H1 (cell line): Measurements from ENCODE around the gene KNOP1. TPM values are rescaled to one million over a fixed set of nuclear protein-coding genes. Genes with fewer than 3 reads are reported as not detected.

Experiments
- CTCF ChIA-PET: fragments of 300-600 bp; sonication (Branson Sonifier 250); formaldehyde crosslinking; loops from one replicate; lab custom pipeline; 2021; ENCODE audit not compliant: partially characterized antibody; lab: Charles Lee
- POLR2A ChIA-PET: fragments of 300-600 bp; sonication (Branson Sonifier 250); formaldehyde crosslinking; loops from one replicate; lab custom pipeline; 2021; ENCODE audit warnings: inconsistent platforms; ENCODE audit not compliant: partially characterized antibody; lab: Charles Lee
- DNase-seq, 2 experiments: peaks; one replicate each; pipeline versions ENCODE4 v3.0.0 to v3.0.0-alpha.2; 2010 to 2022; ENCODE audit warnings: low spot score in 2 of 2, low read depth in 1 of 2, mixed read lengths in 1 of 2
- FAIRE-seq: peaks from 2 replicates; lab custom pipeline; 2011; peaks lifted over from hg19 to GRCh38; lab: Jason Lieb, UNC
- H2AFZ ChIP-seq: 2 replicates; pipeline ENCODE4 v1.8.1; 2012; ENCODE audit warnings: low read length, inconsistent platforms
- H2AK5ac ChIP-seq: 2 replicates; pipeline ENCODE4 v1.6.1; 2013; ENCODE audit warnings: low read depth, low read length
- H2BK120ac ChIP-seq: replicated peaks from 2 replicates; pipeline ENCODE3; 2013; ENCODE audit warnings: low read depth, low read length, inconsistent platforms
- H2BK12ac ChIP-seq: 2 replicates; pipeline ENCODE4 v1.6.1; 2013; ENCODE audit warnings: low read depth, low read length
- H2BK15ac ChIP-seq: 2 replicates; pipeline ENCODE4 v1.6.1; 2013; ENCODE audit warnings: low read length
- H2BK20ac ChIP-seq: 2 replicates; pipeline ENCODE4 v1.6.1; 2013; ENCODE audit warnings: low read length
- H2BK5ac ChIP-seq: 2 replicates; pipeline ENCODE4 v1.6.1; 2013; ENCODE audit warnings: low read depth, low read length
- H3K14ac ChIP-seq: 2 replicates; pipeline ENCODE4 v1.6.1; 2013; ENCODE audit warnings: inconsistent platforms; ENCODE audit not compliant: insufficient read length
- H3K18ac ChIP-seq: 2 replicates; pipeline ENCODE4 v1.6.1; 2013; ENCODE audit warnings: low read length; ENCODE audit errors: extremely low read depth
- H3K23ac ChIP-seq: 2 replicates; pipeline ENCODE4 v1.6.1; 2013; ENCODE audit warnings: inconsistent platforms; ENCODE audit not compliant: insufficient read length
- H3K23me2 ChIP-seq: 2 replicates; pipeline ENCODE4 v1.6.1; 2013; ENCODE audit warnings: low read depth, low read length
- H3K27ac ChIP-seq: 2 replicates; pipeline ENCODE4 v1.6.1; 2011; ENCODE audit warnings: low read depth, low read length, inconsistent platforms
- H3K27me3 ChIP-seq, 4 experiments: replicated peaks in 1 of 4; 1 replicate in 1 of 4; 2 replicates in 3 of 4; pipeline versions ENCODE4 v1.6.1 to v1.8.1; 2011 to 2013; ENCODE audit warnings: low read length in 3 of 4, mild to moderate bottlenecking in 3 of 4, inconsistent platforms in 2 of 4, mixed read lengths in 2 of 4, moderate library complexity in 1 of 4; ENCODE audit not compliant: control insufficient read depth in 3 of 4, insufficient read depth in 3 of 4; ENCODE audit errors: extremely low read depth in 1 of 4
- H3K36me3 ChIP-seq, 4 experiments: 2 replicates each; pipeline versions ENCODE4 v1.6.1 to v1.8.1; 2011 to 2013; ENCODE audit warnings: mild to moderate bottlenecking in 4 of 4, low read length in 3 of 4, moderate library complexity in 2 of 4, control low read depth in 1 of 4, inconsistent platforms in 1 of 4; ENCODE audit not compliant: insufficient read depth in 4 of 4, control insufficient read depth in 2 of 4
- H3K4ac ChIP-seq: replicated peaks from 2 replicates; pipeline ENCODE3; 2013; ENCODE audit warnings: low read length, low read depth, mixed read lengths, inconsistent platforms; ENCODE audit not compliant: insufficient read length
- H3K4me1 ChIP-seq, 4 experiments: replicated peaks in 1 of 4; 1 replicate in 1 of 4; 2 replicates in 3 of 4; pipeline versions ENCODE4 v1.6.1 to v1.8.1; 2011 to 2013; ENCODE audit warnings: low read length in 3 of 4, inconsistent platforms in 2 of 4, mixed read lengths in 1 of 4; ENCODE audit not compliant: insufficient read depth in 4 of 4, control insufficient read depth in 3 of 4
- H3K4me2 ChIP-seq, 2 experiments: 2 replicates each; pipeline versions ENCODE4 v1.6.1 to v1.8.1; 2011 to 2013; ENCODE audit warnings: low read depth in 2 of 2, low read length in 2 of 2, control low read depth in 1 of 2, inconsistent platforms in 1 of 2, mild to moderate bottlenecking in 1 of 2; ENCODE audit not compliant: insufficient read depth in 1 of 2
- H3K4me3 ChIP-seq, 4 experiments: fragments of 200-600, 300-600 bp in 1 of 4; sonication (generic), shearing (Covaris generic), sonication (Bioruptor Twin) in 1 of 4; 2 replicates each; pipeline versions ENCODE4 v1.5.1 to v1.8.1; 2011 to 2016; ENCODE audit warnings: low read length in 4 of 4, low read depth in 3 of 4, control low read depth in 2 of 4, inconsistent platforms in 2 of 4, mild to moderate bottlenecking in 2 of 4, mixed read lengths in 1 of 4, moderate library complexity in 1 of 4; ENCODE audit not compliant: insufficient read depth in 2 of 4; ENCODE audit errors: extremely low read depth in 1 of 4
- H3K56ac ChIP-seq: replicated peaks from 2 replicates; pipeline ENCODE3; 2013; ENCODE audit warnings: low read depth, mild to moderate bottlenecking, mixed read lengths, low read length, inconsistent platforms; ENCODE audit not compliant: insufficient read length
- H3K79me1 ChIP-seq: 2 replicates; pipeline ENCODE4 v1.6.1; 2013; ENCODE audit warnings: low read depth, low read length, control low read depth
- H3K79me2 ChIP-seq, 2 experiments: 2 replicates each; pipeline versions ENCODE4 v1.6.1 to v1.8.1; 2012 to 2013; ENCODE audit warnings: low read length in 2 of 2, mild to moderate bottlenecking in 2 of 2, inconsistent platforms in 1 of 2; ENCODE audit not compliant: insufficient read depth in 2 of 2, control insufficient read depth in 1 of 2
- H3K9ac ChIP-seq, 4 experiments: replicated peaks in 1 of 4; 1 replicate in 1 of 4; 2 replicates in 3 of 4; pipeline versions ENCODE4 v1.6.1 to v1.8.1; 2011 to 2013; ENCODE audit warnings: low read depth in 3 of 4, low read length in 3 of 4, control low read depth in 2 of 4, mild to moderate bottlenecking in 2 of 4, moderate library complexity in 2 of 4, inconsistent platforms in 1 of 4; ENCODE audit errors: extremely low read depth in 1 of 4
- H3K9me3 ChIP-seq, 2 experiments: 2 replicates each; pipeline versions ENCODE4 v1.6.1 to v1.8.1; 2012 to 2013; ENCODE audit warnings: mild to moderate bottlenecking in 2 of 2, moderate library complexity in 2 of 2, control low read depth in 1 of 2, inconsistent platforms in 1 of 2, low read depth in 1 of 2, low read length in 1 of 2, mixed read lengths in 1 of 2; ENCODE audit not compliant: insufficient read depth in 2 of 2
- H4K20me1 ChIP-seq, 2 experiments: replicated peaks in 1 of 2; 2 replicates each; pipeline versions ENCODE3 to v1.8.1; 2011 to 2013; ENCODE audit warnings: inconsistent platforms in 2 of 2, low read length in 2 of 2, mild to moderate bottlenecking in 1 of 2; ENCODE audit not compliant: insufficient read depth in 2 of 2, control insufficient read depth in 1 of 2
- H4K5ac ChIP-seq: 2 replicates; pipeline ENCODE4 v1.6.1; 2013; ENCODE audit warnings: low read length, low read depth, mixed read lengths, inconsistent platforms; ENCODE audit not compliant: insufficient read length
- H4K8ac ChIP-seq: 2 replicates; pipeline ENCODE4 v1.8.0; 2013; ENCODE audit warnings: mild to moderate bottlenecking, moderate library complexity, low read length, inconsistent platforms; ENCODE audit not compliant: insufficient read depth; ENCODE audit errors: extremely low read depth
- H4K91ac ChIP-seq: replicated peaks from 2 replicates; pipeline ENCODE3; 2013; ENCODE audit warnings: low read length, mixed read lengths, inconsistent platforms; ENCODE audit not compliant: insufficient read length
- POLR2AphosphoS5 ChIP-seq: IDR thresholded peaks from 2 replicates; pipeline ENCODE4 v1.6.1; 2011; ENCODE audit warnings: low read depth, low read length
- WGBS, 2 experiments: shearing (Covaris generic) in 1 of 2; methylation state at CpG; one replicate each; pipeline versions ENCODE4 v1.1.6 to v1.1.7; 2013 to 2015; ENCODE audit warnings: low lambda C conversion rate in 2 of 2, mixed read lengths in 2 of 2, inconsistent platforms in 1 of 2, low coverage in 1 of 2, missing lambda C conversion rate in 1 of 2; ENCODE audit not compliant: insufficient replicate concordance in 2 of 2, insufficient coverage in 1 of 2, insufficient read length in 1 of 2; ENCODE audit errors: extremely low coverage in 1 of 2, missing lambda C conversion rate in 1 of 2; 5-methylcytosine and 5-hydroxymethylcytosine counted together
- polyA plus RNA-seq, 7 experiments: library from polyadenylated mRNA; depleted of rRNA in 3 of 7; stranded (reverse) in 5 of 7; unstranded in 2 of 7; fragments of >200 nt in 5 of 7; fragments of 200-250 nt in 2 of 7; gene quantifications; 1 replicate in 5 of 7; 2 replicates in 1 of 7; 4 replicates in 1 of 7; pipeline versions ENCODE4 v1.2.1 to v1.2.3, GENCODE V29; 2011 to 2013; ENCODE audit warnings: missing spikeins in 2 of 7, mixed read lengths in 2 of 7
- total RNA-seq: library from RNA; stranded (reverse); fragmentation: NEBNext Ultra II Directional; extraction: Animal tissue kit (Norgen Biotek cat#: 25700); gene quantifications from 2 replicates; pipeline ENCODE4 v1.2.1, GENCODE V29; 2021
- TF ChIP-seq, protein P1 (sequence below): IDR thresholded peaks from 2 replicates; pipeline ENCODE4 v1.6.1; 2012; ENCODE audit warnings: inconsistent platforms
- TF ChIP-seq, protein P2 (sequence below): IDR thresholded peaks from 2 replicates; pipeline ENCODE4 v1.6.1; 2012; ENCODE audit warnings: inconsistent platforms

KNOP1 gene
- total and polyA plus RNA-seq, 2 of the 8 experiments (the other 6 are each of a cell fraction or from before 2014, with no cell fraction given): 21.6 to 87.9 TPM

DNA sequence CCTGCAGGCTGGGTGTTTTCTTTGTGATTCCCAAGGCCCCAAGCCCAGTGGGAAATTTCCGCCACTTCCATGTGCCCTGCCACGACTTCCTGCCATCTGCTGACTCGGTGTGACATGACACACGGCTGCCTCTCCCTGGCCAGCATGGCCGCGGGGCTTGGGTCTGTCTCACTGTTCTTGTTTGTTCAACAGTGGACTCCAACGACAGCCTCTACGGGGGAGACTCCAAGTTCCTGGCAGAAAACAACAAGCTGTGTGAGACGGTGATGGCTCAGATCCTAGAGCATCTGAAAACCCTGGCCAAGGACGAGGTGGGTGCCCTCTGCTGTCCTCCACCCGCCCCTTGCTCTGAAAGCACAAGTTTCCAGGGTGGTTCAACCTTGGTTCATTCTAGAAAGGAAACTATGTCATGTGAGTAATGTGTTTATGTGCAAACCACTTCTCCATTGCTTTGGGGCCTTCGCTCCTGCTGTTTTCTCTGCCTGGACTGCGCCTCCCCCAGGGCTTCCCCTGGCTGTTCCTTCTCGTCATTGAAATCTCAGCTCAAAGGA lies 26.8 kb downstream of the KNOP1 start:
- Histone ChIP-seq H3K9ac (no peak overlapping the region), H4K5ac (no peak overlapping the region), H3K23ac (no peak overlapping the region), H3K79me1 (no peaks in the 10 kb centered on the region), H3K36me3 (peaks cover 2 to 7% (median 4%) of the 10 kb centered on the region in 4 experiments; a peak in 5 of 8 replicates), H2AK5ac (no peak overlapping the region), H3K27me3 (no peaks in the 10 kb centered on the region), H3K18ac (no peak overlapping the region), H3K4me2 (no peak overlapping the region), H2BK15ac (no peak overlapping the region), H4K8ac (no peak overlapping the region), H2BK12ac (no peak overlapping the region), H3K14ac (no peak overlapping the region), H3K9me3 (no peaks in the 10 kb centered on the region), H2BK20ac (no peak overlapping the region), H2AFZ (no peak overlapping the region), H4K91ac (no peak overlapping the region), H3K4me3 (no peak overlapping the region), H2BK120ac (no peak overlapping the region), H3K23me2 (no peaks in the 10 kb centered on the region), H4K20me1 (no peaks in the 10 kb centered on the region), H3K79me2 (no peaks in the 10 kb centered on the region; a peak in 1 of 4 replicates), H3K4ac (no peak overlapping the region), H2BK5ac (no peak overlapping the region), H3K4me1 (no peaks in the 10 kb centered on the region), H3K27ac (no peak overlapping the region), H3K56ac (no peak overlapping the region)
- CTCF ChIA-PET: interaction anchor here (0.6 to 0.9 kb wide), 2 partner anchors 19 to 23 kb away, joined by 3 to 4 read pairs; no protein-coding TSS in a partner anchor
- POLR2A ChIA-PET: interaction anchor here (0.7 to 1.2 kb wide), 4 partner anchors 9 to 12 kb away, joined by 3 to 4 read pairs (median 4); no protein-coding TSS in a partner anchor
- 89% methylated on average over 14 of the region's 14 CpGs; no CpG with 5 or more reads in 1 of the 2 experiments for WGBS, 2 experiments
- FAIRE-seq (no peak), DNase-seq (no peak)
- no peak for TF ChIP-seq POLR2AphosphoS5
- TF ChIP-seq, protein P1, sequence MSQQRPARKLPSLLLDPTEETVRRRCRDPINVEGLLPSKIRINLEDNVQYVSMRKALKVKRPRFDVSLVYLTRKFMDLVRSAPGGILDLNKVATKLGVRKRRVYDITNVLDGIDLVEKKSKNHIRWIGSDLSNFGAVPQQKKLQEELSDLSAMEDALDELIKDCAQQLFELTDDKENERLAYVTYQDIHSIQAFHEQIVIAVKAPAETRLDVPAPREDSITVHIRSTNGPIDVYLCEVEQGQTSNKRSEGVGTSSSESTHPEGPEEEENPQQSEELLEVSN: no peak
- TF ChIP-seq, protein P2, sequence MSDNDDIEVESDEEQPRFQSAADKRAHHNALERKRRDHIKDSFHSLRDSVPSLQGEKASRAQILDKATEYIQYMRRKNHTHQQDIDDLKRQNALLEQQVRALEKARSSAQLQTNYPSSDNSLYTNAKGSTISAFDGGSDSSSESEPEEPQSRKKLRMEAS: 0 out of 2 replicates have a peak, but pooled peaks have one; percentile 30
